Bronchial epithelial cell (primary cell): ENCODE data around the gene KCNK10. TPM values are rescaled to one million over a fixed set of nuclear protein-coding genes. Genes with fewer than 3 reads are reported as not detected.
A peak's percentile ranks its signal among the peaks of the same experiment; 100 is the strongest.

Experiments used
- DNase-seq: peaks from one replicate; pipeline ENCODE4 v3.0.0-alpha.2; 2010; ENCODE audit warnings: low read depth
- FAIRE-seq: peaks from 2 replicates; lab custom pipeline; 2011; peaks lifted over from hg19 to GRCh38; lab: Jason Lieb, UNC
- H3K27me3 ChIP-seq: 2 replicates; pipeline ENCODE4 v1.5.1; 2011; ENCODE audit warnings: low read length; ENCODE audit not compliant: control insufficient read depth, insufficient read depth
- H3K36me3 ChIP-seq: 2 replicates; pipeline ENCODE4 v1.5.1; 2011; ENCODE audit warnings: low read length; ENCODE audit not compliant: control insufficient read depth, insufficient read depth
- H3K4me3 ChIP-seq: 2 replicates; pipeline ENCODE4 v1.5.1; 2011; ENCODE audit warnings: mild to moderate bottlenecking, low read depth, low read length, control low read depth
- CTCF ChIP-seq: IDR thresholded peaks from 2 replicates; pipeline ENCODE4 v1.5.1; 2011; ENCODE audit warnings: mild to moderate bottlenecking, moderate library complexity, low read length, control low read depth, inconsistent platforms; ENCODE audit not compliant: insufficient read depth, severe bottlenecking
- total RNA-seq: library from RNA; depleted of rRNA; stranded (reverse); fragments of >200 nt; gene quantifications from 2 replicates; pipeline ENCODE4 v1.2.1, GENCODE V29; 2014

The KCNK10 gene
- total RNA-seq, 1 donor from 2014 or later, result not detected

- DNase-seq (no peak), FAIRE-seq (peak; percentile 7)
- H3K36me3 ChIP-seq, result no peaks in the 10 kb centered on the region
- H3K27me3 ChIP-seq, result no peaks in the 10 kb centered on the region
- H3K4me3 ChIP-seq, result no peak overlapping the region
- no peak for TF ChIP-seq CTCF
These were observed 67.9 kb downstream of the KCNK10 start for GRCh38 chr14:88255196-88255595.

GRCh38 chr14:88252498-88252897, 70.6 kb downstream of the KCNK10 start:
- Histone ChIP-seq H3K4me3 (no peak overlapping the region), H3K27me3 (no peaks in the 10 kb centered on the region), H3K36me3 (no peaks in the 10 kb centered on the region)
- DNase-seq, result no peak
- no peak for TF ChIP-seq CTCF
- FAIRE-seq, result no peak

- no peak overlapping the region for H3K4me3 ChIP-seq
- H3K27me3 ChIP-seq, result no peaks in the 10 kb centered on the region
- TF ChIP-seq CTCF, result no peak
- DNase-seq (peak; percentile 31), FAIRE-seq (no peak)
- no peaks in the 10 kb centered on the region for H3K36me3 ChIP-seq
These were observed 71.4 kb downstream of the KCNK10 start for GRCh38 chr14:88251650-88252049.

GRCh38 chr14:88249266-88249665, 73.8 kb downstream of the KCNK10 start:
- Histone ChIP-seq H3K4me3 (no peak overlapping the region), H3K27me3 (no peaks in the 10 kb centered on the region), H3K36me3 (no peaks in the 10 kb centered on the region)
- FAIRE-seq (no peak), DNase-seq (peak; percentile 21)
- TF ChIP-seq CTCF, result no peak

- no peak for TF ChIP-seq CTCF
- Histone ChIP-seq H3K36me3 (no peaks in the 10 kb centered on the region), H3K27me3 (no peaks in the 10 kb centered on the region), H3K4me3 (no peak overlapping the region)
- DNase-seq, result peak; percentile 77
- no peak for FAIRE-seq
These were observed 74.5 kb downstream of the KCNK10 start for GRCh38 chr14:88248606-88249005.

GRCh38 chr14:88247228-88247627, 75.8 kb downstream of the KCNK10 start:
- no peak for FAIRE-seq
- no peak for DNase-seq
- no peak for TF ChIP-seq CTCF
- H3K36me3 ChIP-seq, result no peaks in the 10 kb centered on the region
- no peak overlapping the region for H3K4me3 ChIP-seq
- H3K27me3 ChIP-seq, result no peaks in the 10 kb centered on the region
